Dermis microvascular lymphatic vessel endothelial cell (primary cell): ENCODE results near the gene ABCA4. TPM values are rescaled to one million over a fixed set of nuclear protein-coding genes. Genes with fewer than 3 reads are reported as not detected.
A peak's percentile ranks its signal among the peaks of the same experiment; 100 is the strongest.

Experiments
- DNase-seq, 2 donors: peaks; one replicate each; pipeline versions ENCODE4 v3.0.0 to v3.0.0-alpha.2; 2010; ENCODE audit warnings: low read depth in 2 of 2
- total RNA-seq: library from RNA; depleted of rRNA; stranded (reverse); fragments of >200 nt; gene quantifications from 2 replicates; pipeline ENCODE4 v1.2.1, GENCODE V29; 2014

ABCA4 gene
- total RNA-seq, 1 donor from 2014 or later = 27.9 TPM

GRCh38 chr1:94029130-94029993 lies 91.6 kb downstream of the ABCA4 start:
- DNase-seq = no peak

GRCh38 chr1:94027721-94028515 lies 93.0 kb downstream of the ABCA4 start:
- DNase-seq = no peak

GRCh38 chr1:94026619-94027380 lies 94.1 kb downstream of the ABCA4 start:
- no peak for DNase-seq

- peak; percentile 68 to 80 for DNase-seq
These were observed 95.3 kb downstream of the ABCA4 start for GRCh38 chr1:94025383-94026340.

- no peak for DNase-seq
These were observed 96.7 kb downstream of the ABCA4 start for GRCh38 chr1:94024104-94024792.

GRCh38 chr1:94022471-94023189 lies 98.3 kb downstream of the ABCA4 start:
- peak in 1 of 2 donors; percentile 82 for DNase-seq

GRCh38 chr1:94020764-94021579 lies 100.0 kb downstream of the ABCA4 start:
- DNase-seq = peak in 1 of 2 donors; percentile 50

GRCh38 chr1:94019327-94019726 lies 101.6 kb downstream of the ABCA4 start:
- no peak for DNase-seq

- DNase-seq = no peak
These were observed 103.7 kb downstream of the ABCA4 start for GRCh38 chr1:94017155-94017829.

GRCh38 chr1:94015489-94015817 lies 105.5 kb downstream of the ABCA4 start:
- no peak for DNase-seq

- DNase-seq = no peak
These were observed 106.1 kb downstream of the ABCA4 start for GRCh38 chr1:94014635-94015488.

- DNase-seq = no peak
These were observed 106.9 kb downstream of the ABCA4 start for GRCh38 chr1:94014087-94014486.

GRCh38 chr1:94013367-94013878 lies 107.5 kb downstream of the ABCA4 start:
- DNase-seq = no peak

GRCh38 chr1:94012708-94013366 lies 108.1 kb downstream of the ABCA4 start:
- peak in 1 of 2 donors; percentile 13 for DNase-seq

GRCh38 chr1:94011709-94012595 lies 109.0 kb downstream of the ABCA4 start:
- DNase-seq = no peak
